GM15510 (cell line): ENCODE data around the gene ADARB2.

ENCODE experiments used
- POLR2A ChIP-seq: IDR thresholded peaks from 3 replicates; pipeline ENCODE4 v1.6.1; 2011; ENCODE audit warnings: borderline replicate concordance; ENCODE audit not compliant: insufficient read length; ENCODE audit errors: extremely low read depth

ADARB2 gene

GRCh38 chr10:1274111-1274661 lies 463.1 kb downstream of the ADARB2 start:
- no peak for TF ChIP-seq POLR2A

- TF ChIP-seq POLR2A = no peak
Measured at GRCh38 chr10:1273372-1274105, 463.8 kb downstream of the ADARB2 start.

GRCh38 chr10:1272777-1273161 lies 464.6 kb downstream of the ADARB2 start:
- no peak for TF ChIP-seq POLR2A

- TF ChIP-seq POLR2A = no peak
Measured at GRCh38 chr10:1272079-1272776, 465.1 kb downstream of the ADARB2 start.

GRCh38 chr10:1270906-1271305 lies 466.4 kb downstream of the ADARB2 start:
- TF ChIP-seq POLR2A = no peak

- no peak for TF ChIP-seq POLR2A
Measured at GRCh38 chr10:1270490-1270889, 466.8 kb downstream of the ADARB2 start.

- no peak for TF ChIP-seq POLR2A
Measured at GRCh38 chr10:1268831-1269230, 468.5 kb downstream of the ADARB2 start.

GRCh38 chr10:1267568-1267967 lies 469.8 kb downstream of the ADARB2 start:
- TF ChIP-seq POLR2A = no peak

GRCh38 chr10:1267148-1267547 lies 470.2 kb downstream of the ADARB2 start:
- TF ChIP-seq POLR2A = no peak

GRCh38 chr10:1266033-1266802 lies 471.1 kb downstream of the ADARB2 start:
- TF ChIP-seq POLR2A = no peak

GRCh38 chr10:1264001-1264400 lies 473.3 kb downstream of the ADARB2 start:
- no peak for TF ChIP-seq POLR2A

- TF ChIP-seq POLR2A = no peak
Measured at GRCh38 chr10:1257274-1257673, 480.1 kb downstream of the ADARB2 start.

GRCh38 chr10:1256432-1256725 lies 480.9 kb downstream of the ADARB2 start:
- no peak for TF ChIP-seq POLR2A

GRCh38 chr10:1255600-1256431 lies 481.5 kb downstream of the ADARB2 start:
- TF ChIP-seq POLR2A = no peak

GRCh38 chr10:1255118-1255517 lies 482.2 kb downstream of the ADARB2 start:
- no peak for TF ChIP-seq POLR2A

GRCh38 chr10:1253523-1254353 lies 483.6 kb downstream of the ADARB2 start:
- no peak for TF ChIP-seq POLR2A
